ENCODE results near the gene LRRK1. TPM values are rescaled to one million over a fixed set of nuclear protein-coding genes. Genes with fewer than 3 reads are reported as not detected.

Gene LRRK1
- total RNA-seq, 1 experiment from 2014 or later = 7.6 TPM

- no peak for TF ChIP-seq ZNF138 (CRISPR knock-in tag; conservative IDR thresholded peaks at IDR 0.05)
- TF ChIP-seq AFF4 (CRISPR knock-in tag; IDR thresholded peaks at IDR 0.05; ENCODE audit: borderline replicate concordance) = no peak
- no peak for TF ChIP-seq OVOL2 (CRISPR knock-in tag; IDR thresholded peaks at IDR 0.05; ENCODE audit: borderline replicate concordance)
- no peak for TF ChIP-seq RELA (CRISPR knock-in tag; IDR thresholded peaks at IDR 0.05; ENCODE audit: borderline replicate concordance)
- TF ChIP-seq ELF4 (CRISPR knock-in tag; IDR thresholded peaks at IDR 0.05; ENCODE audit: low read depth) = no peak
- TF ChIP-seq E2F4 (CRISPR knock-in tag; IDR thresholded peaks at IDR 0.05; ENCODE audit: borderline replicate concordance, low read depth) = no peak
- no peak for TF ChIP-seq TEAD4 (CRISPR knock-in tag; IDR thresholded peaks at IDR 0.05)
- no peak for TF ChIP-seq HMGA2 (CRISPR knock-in tag; IDR thresholded peaks at IDR 0.05)
- TF ChIP-seq MAX (CRISPR knock-in tag; IDR thresholded peaks at IDR 0.05) = no peak
- no peak for TF ChIP-seq ZBTB21 (CRISPR knock-in tag; IDR thresholded peaks at IDR 0.05; ENCODE audit: borderline replicate concordance)
Measured at GRCh38 chr15:100941536-100941935, 22.4 kb downstream of the LRRK1 start (continued).

GRCh38 chr15:100942656-100943425 is 23.7 kb downstream of the LRRK1 start:
- ATAC-seq = no peak
- no peak overlapping the region for H3K4me3 Mint-ChIP-seq
- ChIA-PET POLR2A (interaction anchor here (0.7 kb wide), 1 partner anchor 70 kb away, joined by 5 read pairs; no protein-coding TSS in a partner anchor), CTCF (interaction anchor here (0.6 to 1.2 kb wide), 2 partner anchors 70 to 592 kb away, joined by 3 to 4 read pairs; no protein-coding TSS in a partner anchor)
- H3K4me1 Mint-ChIP-seq = peaks cover 4% of the 10 kb centered on the region
- no peaks in the 10 kb centered on the region for H3K9me3 Mint-ChIP-seq
- no peaks in the 10 kb centered on the region for H3K36me3 Mint-ChIP-seq
- no peaks in the 10 kb centered on the region for H3K27me3 Mint-ChIP-seq (ENCODE audit: low read depth)
- no peak overlapping the region for H3K27ac Mint-ChIP-seq
- no peak for DNase-seq (ENCODE audit: low spot score)
- TF ChIP-seq MYBL2 (CRISPR knock-in tag; IDR thresholded peaks at IDR 0.05) (no peak), ZBTB43 (CRISPR knock-in tag; IDR thresholded peaks at IDR 0.05) (no peak), MXD4 (CRISPR knock-in tag; IDR thresholded peaks at IDR 0.05; ENCODE audit: borderline replicate concordance) (no peak), CREM (CRISPR knock-in tag; IDR thresholded peaks at IDR 0.05) (no peak), NFYB (CRISPR knock-in tag; conservative IDR thresholded peaks at IDR 0.05; ENCODE audit: low read depth) (no peak), ZNF317 (CRISPR knock-in tag; IDR thresholded peaks at IDR 0.05; ENCODE audit: borderline replicate concordance, low read depth) (no peak), ZMAT4 (CRISPR knock-in tag; IDR thresholded peaks at IDR 0.05) (no peak), ZNF425 (CRISPR knock-in tag; conservative IDR thresholded peaks at IDR 0.05) (no peak), ARID4B (CRISPR knock-in tag; IDR thresholded peaks at IDR 0.05; ENCODE audit: borderline replicate concordance) (no peak), ZNF423 (CRISPR knock-in tag; IDR thresholded peaks at IDR 0.05) (no peak), CBFB (CRISPR knock-in tag; IDR thresholded peaks at IDR 0.05; ENCODE audit: low read depth) (no peak)

Data from WTC11 (cell line).